Measurements from ENCODE around the gene FLNB.
"Not testable (repeated sequence)": the region's sequence is repeated elsewhere in the genome, so short reads cannot be mapped to it uniquely, and the experiment has no call there.

FLNB gene

DNA sequence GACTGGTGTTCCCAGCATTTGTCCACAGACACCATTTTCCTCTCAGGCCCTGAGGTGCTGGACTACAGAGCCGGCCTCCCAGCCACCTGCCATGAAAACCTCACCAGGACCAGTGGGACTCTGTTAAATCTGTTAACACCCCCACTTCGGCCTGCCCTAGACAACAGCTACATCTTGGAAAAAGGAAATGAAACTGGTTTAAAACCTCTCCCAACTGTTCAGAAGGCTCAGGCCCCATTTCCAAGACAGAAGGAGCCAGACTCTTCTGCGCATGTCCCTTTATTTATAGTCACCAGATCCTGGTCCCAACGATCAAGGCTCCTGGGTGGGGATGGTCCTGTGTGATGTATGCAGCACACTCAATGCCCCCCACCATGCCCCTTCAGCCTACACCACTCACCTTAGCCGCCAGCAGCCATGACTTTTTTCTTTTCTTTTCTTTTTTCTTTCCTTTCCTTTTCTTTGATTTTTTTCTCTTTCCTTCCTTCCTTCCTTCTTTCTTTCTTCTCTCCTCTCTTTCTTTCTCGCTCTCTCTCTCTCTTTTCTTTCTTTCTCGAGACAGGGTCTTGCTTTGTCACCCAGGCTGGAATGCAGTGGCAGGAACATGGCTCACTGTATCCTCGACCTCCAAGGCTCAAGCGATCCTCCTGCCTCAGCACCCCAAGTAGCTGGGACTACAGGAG, 25.5 kb upstream of the FLNB start:
- no peak for DNase-seq (ENCODE audit: low read depth)

DNA sequence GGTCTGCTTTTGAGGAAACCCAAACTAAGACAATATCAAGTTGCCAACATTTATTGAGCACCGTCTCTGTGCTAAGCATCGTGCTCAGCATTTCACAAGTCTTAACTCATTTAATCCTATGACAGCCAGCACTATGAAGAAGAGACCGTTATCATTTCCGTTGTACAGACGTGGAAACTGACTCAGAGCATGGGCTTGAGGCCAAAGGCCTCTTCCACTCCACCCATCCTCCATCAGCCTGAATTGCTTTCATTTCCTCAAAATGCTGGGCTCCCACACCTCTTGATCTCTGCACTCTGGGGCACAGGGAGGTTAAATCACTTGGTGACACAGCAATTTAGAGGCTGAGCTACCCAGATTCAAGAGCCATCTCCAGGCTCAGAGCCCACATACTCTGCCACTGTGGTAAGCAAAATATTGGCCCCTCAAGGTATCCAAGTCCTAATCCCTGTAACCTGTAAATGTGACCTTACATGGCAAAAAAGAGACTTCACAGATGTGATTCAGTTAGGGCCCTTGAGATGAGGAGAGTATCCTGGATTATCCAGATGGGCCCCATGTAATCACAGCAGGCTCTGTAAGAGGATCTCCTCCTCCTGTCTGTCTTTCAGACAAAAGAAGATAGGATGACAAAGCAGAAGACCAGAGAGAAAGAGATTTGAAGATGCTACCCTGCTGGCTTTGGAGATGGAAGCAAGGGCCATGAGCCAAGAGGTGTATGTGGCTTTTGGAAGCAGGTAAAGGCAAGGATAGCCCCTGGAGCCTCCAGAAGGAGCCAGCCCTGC, 24.3 kb upstream of the FLNB start:
- peak; percentile 71 for DNase-seq (ENCODE audit: low read depth)

DNA sequence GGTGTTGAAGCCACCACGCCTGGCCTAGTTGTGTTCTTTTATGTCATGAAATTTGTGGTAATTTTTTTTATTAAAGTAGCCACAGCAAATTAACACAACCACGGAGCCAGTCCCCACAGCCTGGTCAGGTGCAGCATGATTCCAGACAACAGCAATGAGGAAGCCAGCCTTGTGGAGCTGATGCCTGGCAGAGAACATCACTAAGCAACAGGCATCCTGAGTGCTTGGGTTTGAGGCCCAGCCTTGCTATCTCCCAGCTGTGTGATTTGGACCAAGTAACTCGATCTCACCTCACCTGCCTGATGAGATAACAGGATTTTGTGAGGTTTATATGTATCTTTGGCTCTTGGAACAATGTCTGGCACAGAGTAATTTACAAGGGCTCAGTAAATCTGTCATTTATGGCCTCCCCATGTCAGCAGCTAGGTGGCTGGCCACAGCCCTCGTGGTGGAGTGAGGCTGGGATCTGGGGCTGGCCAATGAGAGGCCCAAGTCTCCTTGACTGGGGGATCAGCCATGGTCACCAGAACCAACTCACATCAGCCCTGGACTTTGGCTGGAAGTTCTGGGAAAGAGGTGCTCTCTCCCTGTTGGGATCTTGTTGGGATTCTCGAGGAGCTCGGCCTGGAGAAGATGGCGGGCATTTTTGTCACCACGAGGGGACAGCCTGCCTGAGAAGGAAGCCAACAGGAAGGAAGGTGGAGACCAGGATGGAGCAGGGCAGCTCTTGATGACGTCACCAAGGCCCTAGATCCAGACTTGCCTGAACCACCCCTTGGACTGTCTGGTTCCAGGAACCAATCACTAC, 22.8 kb upstream of the FLNB start:
- no peak for DNase-seq (ENCODE audit: low read depth)

DNA sequence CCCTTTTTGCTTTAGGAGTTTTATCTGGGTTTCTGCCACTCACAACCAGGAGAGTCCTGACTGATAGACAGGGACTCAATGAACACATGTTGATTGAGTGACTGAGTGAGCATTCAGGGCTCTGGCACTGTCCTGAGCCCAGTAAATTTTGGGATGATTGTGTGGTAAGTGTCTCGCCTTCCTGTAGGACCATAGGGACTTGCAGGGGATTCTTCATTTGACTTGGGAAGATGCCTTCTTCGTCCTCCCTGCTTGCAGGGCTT, 22.3 kb upstream of the FLNB start:
- DNase-seq (ENCODE audit: low read depth) = no peak

DNA sequence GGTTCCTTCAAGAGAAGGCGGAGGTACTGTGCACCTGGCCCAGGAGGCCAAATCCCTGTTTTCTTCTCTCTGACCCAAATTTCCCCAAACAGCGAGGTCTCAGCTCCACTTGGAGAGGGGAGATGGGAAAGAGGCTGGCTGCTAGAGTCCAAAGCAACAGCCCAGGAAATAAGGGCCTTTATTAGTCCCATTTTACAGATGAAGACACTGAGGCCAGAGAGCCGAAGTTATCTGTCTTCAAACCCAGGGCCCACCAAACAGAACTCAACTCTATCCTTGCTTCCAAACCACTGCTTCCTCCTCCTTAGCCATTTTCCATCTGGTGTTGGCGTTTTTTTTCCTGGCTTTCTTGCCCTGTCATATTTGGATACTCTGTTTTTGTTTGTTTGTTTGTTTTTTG, 22.0 kb upstream of the FLNB start:
- DNase-seq (ENCODE audit: low read depth) = no peak

DNA sequence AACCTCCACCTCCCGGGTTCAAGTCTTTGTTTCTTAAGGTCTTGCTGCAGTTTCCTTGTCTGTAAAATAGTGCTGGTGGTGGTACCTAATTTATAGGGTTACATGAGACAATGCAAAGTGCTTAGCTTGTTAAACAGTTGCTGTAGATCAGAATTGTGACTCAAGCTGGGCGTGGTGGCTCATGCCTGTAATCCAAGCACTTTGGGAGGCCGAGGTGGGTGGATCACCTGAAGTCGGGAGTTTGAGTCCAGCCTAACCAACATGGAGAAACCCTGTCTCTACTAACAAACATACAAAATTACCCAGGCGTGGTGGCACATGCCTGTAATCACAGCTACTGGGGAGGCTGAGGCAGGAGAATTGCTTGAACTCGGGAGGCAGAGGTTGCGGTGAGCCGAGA, 19.0 kb upstream of the FLNB start:
- DNase-seq (ENCODE audit: low read depth) = not testable (repeated sequence)

- no peak for DNase-seq (ENCODE audit: low read depth)
These were observed 18.6 kb upstream of the FLNB start for GRCh38 chr3:57989646-57990045.

DNA sequence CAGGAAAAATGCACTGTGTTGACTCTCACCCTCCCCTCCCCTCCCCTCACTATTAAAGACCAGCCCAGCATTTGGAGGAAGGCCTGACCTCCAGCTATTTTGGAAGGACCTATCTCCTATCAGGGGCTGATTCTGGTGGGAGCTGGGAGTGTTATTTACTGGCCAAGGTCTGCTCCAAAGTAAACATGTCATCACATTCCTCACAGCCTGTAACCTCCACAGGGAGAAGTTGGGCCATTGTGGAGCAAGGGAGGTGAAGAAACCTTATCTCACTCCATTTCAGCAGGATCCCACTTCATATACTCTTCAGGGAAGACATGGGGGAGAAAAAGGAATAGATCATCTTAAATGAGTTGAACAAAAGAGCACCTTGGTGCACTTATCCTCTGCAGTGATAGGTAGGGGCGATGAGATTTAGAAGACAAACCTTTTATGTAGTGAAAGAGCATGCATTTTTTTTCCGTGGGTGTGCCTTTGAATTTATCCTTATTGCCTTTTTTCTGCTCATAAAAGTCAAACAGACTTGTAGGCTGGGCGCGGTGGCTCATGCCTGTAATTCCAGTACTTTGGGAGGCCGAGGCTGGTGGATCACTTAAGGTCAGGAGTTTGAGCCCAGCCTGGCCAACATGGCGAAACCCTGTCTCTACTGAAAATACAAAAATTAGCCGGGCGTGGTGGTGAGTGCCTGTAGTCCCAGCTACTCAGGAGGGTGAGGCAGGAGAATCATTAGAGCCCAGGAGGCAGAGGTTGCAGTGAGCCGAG, 15.6 kb upstream of the FLNB start:
- DNase-seq (ENCODE audit: low read depth) = no peak

DNA sequence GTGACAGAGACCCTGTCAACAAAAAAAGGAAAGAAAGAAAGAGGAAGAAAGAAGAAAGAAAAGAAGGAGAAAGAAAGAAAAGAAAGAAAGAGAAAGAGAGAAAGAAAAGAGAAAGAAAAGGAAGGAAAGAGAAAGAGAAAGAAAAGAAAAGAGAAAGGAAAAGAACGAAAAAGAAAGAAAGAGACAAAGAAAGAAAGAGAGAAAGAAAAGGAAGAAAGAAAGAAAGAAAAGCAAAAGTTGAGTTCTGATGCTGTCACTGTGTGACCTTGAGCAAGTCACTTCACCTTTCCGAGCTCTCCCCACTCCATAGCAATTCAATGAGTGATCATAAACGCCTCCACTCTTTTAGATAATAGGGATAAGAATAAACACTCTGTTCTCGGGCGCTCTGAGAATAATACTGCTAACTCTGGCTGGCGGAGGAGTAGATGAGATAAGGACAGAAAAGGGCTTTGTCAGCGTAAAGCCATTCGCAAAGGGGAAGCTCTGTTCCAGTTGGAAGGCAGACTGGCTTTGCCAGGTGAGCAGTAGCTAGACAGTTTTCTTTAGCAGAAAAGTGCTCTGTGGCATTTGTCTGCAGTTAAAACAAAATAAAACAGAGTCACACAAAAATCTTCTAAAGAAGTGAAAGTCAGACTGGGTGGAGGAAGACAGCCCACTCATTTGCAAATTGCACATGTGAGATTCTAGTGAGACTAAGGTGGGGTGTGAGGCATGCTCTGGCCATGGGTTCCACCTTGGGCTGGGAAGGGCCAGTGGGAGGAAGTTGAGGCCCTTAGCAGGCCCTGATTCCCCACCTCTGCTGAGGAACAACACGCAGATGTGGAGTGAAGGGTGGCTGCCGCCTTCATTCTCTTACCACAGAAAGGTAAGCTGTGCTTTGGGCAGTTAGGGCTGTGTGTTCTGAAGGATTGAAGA, 9.6 kb upstream of the FLNB start:
- DNase-seq (ENCODE audit: low read depth) = peak; percentile 74

- DNase-seq (ENCODE audit: low read depth) = no peak
These were observed 8.7 kb upstream of the FLNB start for GRCh38 chr3:57999417-58000115.

GRCh38 chr3:58000306-58001085, 7.7 kb upstream of the FLNB start:
- no peak for DNase-seq (ENCODE audit: low read depth)

- DNase-seq (ENCODE audit: low read depth) = no peak
These were observed 7.1 kb upstream of the FLNB start for GRCh38 chr3:58001086-58001467.

GRCh38 chr3:58001979-58002378, 6.2 kb upstream of the FLNB start:
- no peak for DNase-seq (ENCODE audit: low read depth)

- DNase-seq (ENCODE audit: low read depth) = no peak
These were observed 5.1 kb upstream of the FLNB start for GRCh38 chr3:58003093-58003492.

DNA sequence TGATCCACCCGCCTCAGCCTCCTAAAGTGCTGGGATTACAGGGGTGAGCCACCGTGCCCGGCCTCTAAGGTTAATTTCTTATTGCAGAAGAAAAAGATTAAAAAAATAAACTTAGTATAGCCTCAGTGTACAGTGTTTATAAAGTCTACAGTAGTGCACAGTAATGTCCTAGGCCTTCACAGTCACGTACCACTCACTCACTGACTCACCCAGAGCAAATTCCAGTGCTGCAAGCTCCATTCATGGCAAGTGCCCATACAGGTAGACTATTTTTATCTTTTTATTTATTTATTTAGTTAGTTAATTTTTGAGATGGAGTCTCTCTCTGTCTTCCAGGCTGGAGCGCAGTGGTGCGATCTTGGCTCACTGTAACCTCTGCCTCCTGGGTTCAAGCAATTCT, 3.2 kb upstream of the FLNB start:
- DNase-seq (ENCODE audit: low read depth) = no peak

DNA sequence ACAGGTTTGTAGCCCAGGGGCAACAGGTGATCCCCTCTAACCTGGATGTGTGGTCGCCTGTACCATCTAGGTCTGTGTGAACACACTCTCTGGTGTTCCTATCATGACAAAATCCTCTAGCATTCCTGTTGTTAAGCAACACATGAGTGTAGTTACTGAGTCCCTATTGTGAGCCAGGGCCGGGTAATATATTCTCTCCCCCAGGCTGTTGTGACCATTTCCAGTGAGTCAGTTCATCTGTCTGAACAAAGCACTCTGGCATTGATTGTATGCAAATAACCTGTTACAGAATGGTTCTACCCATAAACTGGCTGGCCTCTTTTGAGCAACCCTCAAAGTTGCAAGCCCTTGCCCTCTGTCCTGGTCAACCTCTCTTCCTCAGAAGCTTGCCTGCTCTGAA, 2.6 kb upstream of the FLNB start:
- DNase-seq (ENCODE audit: low read depth) = no peak

DNA sequence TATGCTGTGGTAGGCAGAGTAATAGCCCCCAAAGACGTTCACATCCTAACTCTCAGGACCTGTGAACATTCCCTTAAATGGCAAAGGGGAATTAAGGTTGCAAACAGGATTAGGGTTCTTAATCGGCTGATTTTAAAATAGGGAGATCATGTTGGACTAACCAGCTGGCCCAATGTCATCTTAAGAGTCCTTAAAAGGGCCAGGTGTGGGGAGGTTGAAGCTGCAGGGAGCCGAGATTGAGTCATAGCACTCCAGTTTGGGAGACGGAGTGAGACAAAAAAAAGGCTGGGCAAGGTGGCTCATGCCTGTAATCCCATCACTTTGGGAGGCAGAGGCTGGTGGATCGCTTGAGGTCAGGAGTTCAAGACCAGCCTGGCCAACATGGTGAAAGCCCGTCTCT, 1.6 kb upstream of the FLNB start:
- no peak for DNase-seq (ENCODE audit: low read depth)

GRCh38 chr3:58009026-58009748, 965 bp downstream of the FLNB start:
- no peak for DNase-seq (ENCODE audit: low read depth)
